Measurements from ENCODE around the gene ACSS3.

DNA sequence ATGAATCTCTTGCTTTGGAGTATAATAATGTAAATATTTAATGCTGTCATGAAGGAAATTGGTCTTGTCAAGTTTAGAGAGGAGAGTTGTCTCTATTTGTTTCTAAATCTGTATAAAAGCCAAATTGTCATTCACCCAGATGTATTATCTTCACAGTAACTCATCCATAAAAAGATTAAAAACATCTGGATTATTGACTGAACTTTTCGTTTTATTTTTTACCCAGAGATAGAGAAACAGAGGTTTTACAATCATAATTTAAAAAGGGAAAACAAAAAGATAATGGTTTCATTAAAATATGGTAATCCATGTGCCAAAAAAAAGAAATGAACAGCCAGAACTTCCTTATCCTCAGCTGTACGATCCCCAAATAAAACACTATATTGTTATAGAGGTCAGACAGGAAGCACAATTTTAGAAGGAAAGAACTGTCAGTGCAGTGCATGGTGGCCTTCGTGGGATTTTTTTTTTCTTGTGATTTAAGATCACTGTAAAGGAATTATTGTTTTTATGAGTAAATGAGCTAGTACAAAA, 125.9 kb downstream of the ACSS3 start:
- TF ChIP-seq CTCF (IDR thresholded peaks at IDR 0.05) (no peak), POLR2A (IDR thresholded peaks at IDR 0.05) (no peak)
